GM06990 (cell line): ENCODE results near the gene AK2.
"Not testable (repeated sequence)": the region's sequence is repeated elsewhere in the genome, so short reads cannot be mapped to it uniquely, and the experiment has no call there.

Source experiments
- DNase-seq: peaks from one replicate; pipeline ENCODE4 v3.0.0-alpha.2; 2011; ENCODE audit not compliant: insufficient read length; ENCODE audit errors: extremely low read depth
- H3K27me3 ChIP-seq: replicated peaks from 2 replicates; pipeline ENCODE4 v1.6.0; 2011; ENCODE audit warnings: low read length; ENCODE audit not compliant: control insufficient read depth, insufficient read depth
- H3K36me3 ChIP-seq: 2 replicates; pipeline ENCODE4 v1.5.1; 2011; ENCODE audit warnings: low read length; ENCODE audit not compliant: control insufficient read depth, insufficient read depth
- H3K4me3 ChIP-seq: replicated peaks from 2 replicates; pipeline ENCODE4 v1.5.1; 2011; ENCODE audit warnings: low read depth, mild to moderate bottlenecking, control low read depth, low read length
- TF ChIP-seq, protein P1 (sequence below): IDR thresholded peaks from 2 replicates; pipeline ENCODE4 v1.5.1; 2011; ENCODE audit warnings: low read length, control low read depth, mild to moderate bottlenecking, inconsistent platforms; ENCODE audit not compliant: insufficient read depth, poor library complexity, severe bottlenecking

The AK2 gene

DNA sequence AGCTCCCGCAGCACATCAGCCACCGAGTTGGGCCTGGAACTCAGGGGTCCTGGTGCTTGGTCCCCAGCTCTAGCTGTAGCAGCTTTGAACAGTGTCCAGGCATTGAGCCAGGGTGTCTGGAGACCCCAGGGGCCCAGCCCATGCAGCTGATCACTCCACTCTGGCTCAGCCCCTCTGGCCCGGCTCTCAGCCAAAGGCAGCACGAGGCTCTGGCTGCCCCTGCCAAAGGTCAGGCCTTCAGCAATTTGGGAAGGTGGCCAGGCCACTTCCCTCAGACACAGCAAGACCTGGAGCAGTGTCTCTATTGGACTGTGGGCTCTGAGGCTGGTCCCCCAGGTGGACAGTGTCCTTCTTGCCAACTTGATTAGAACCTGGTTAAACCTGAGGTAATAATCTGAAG lies 37.7 kb downstream of the AK2 start:
- Histone ChIP-seq H3K27me3 (no peaks in the 10 kb centered on the region), H3K4me3 (no peak overlapping the region), H3K36me3 (no peaks in the 10 kb centered on the region; the same call in 1 of the 2 replicates)
- DNase-seq = no peak
- TF ChIP-seq, protein P1, sequence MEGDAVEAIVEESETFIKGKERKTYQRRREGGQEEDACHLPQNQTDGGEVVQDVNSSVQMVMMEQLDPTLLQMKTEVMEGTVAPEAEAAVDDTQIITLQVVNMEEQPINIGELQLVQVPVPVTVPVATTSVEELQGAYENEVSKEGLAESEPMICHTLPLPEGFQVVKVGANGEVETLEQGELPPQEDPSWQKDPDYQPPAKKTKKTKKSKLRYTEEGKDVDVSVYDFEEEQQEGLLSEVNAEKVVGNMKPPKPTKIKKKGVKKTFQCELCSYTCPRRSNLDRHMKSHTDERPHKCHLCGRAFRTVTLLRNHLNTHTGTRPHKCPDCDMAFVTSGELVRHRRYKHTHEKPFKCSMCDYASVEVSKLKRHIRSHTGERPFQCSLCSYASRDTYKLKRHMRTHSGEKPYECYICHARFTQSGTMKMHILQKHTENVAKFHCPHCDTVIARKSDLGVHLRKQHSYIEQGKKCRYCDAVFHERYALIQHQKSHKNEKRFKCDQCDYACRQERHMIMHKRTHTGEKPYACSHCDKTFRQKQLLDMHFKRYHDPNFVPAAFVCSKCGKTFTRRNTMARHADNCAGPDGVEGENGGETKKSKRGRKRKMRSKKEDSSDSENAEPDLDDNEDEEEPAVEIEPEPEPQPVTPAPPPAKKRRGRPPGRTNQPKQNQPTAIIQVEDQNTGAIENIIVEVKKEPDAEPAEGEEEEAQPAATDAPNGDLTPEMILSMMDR = no peak

DNA sequence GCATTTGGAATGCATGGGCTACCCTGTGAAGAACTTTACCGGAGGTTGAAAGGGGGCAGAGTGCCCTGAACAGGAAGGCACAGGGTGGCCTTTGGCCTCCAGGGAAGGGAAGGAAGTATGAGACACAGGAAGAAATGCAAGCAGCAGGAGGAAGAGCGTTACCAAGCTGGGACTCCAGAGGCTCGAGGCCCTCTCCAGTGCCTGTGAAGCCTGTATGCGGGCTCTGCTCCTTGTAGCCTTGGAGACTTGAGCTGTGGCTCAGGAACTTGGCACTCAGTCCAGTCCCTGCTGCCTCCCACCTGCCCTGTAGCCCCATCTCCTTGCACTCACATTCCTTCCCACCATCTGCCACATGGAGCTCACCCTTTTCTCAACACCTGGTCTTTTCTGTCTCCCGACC lies 38.6 kb downstream of the AK2 start:
- TF ChIP-seq, protein P1 = no peak
- Histone ChIP-seq H3K4me3 (no peak overlapping the region), H3K36me3 (no peaks in the 10 kb centered on the region; the same call in 1 of the 2 replicates), H3K27me3 (no peaks in the 10 kb centered on the region)
- DNase-seq = no peak

DNA sequence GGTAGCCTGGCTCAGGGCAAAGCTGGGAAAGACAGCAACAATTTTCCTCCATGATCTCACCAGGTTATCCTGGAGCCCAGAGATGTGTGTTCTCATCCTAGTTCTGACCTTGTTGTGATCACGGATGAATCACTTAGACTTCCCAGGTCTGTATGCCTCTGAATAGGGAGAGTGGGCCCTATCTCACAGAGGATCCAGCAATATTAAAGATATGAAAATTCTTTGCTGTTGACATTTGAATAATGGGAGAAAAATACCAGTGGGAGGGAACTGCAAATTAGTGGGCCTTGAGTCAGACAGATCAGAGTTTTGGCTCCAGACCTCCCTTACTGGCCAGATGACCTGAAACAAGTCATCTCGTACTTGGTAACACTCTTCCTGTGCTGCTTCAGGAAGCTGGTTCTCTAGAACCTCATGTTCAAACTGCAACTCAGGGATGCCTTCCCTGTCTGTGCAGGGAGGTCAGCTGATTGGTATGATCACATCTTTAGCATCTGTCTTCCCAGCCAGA lies 39.2 kb downstream of the AK2 start:
- TF ChIP-seq, protein P1 = no peak
- no peaks in the 10 kb centered on the region for H3K27me3 ChIP-seq
- no peak for DNase-seq
- no peaks in the 10 kb centered on the region; the same call in 1 of the 2 replicates for H3K36me3 ChIP-seq
- H3K4me3 ChIP-seq = no peak overlapping the region

DNA sequence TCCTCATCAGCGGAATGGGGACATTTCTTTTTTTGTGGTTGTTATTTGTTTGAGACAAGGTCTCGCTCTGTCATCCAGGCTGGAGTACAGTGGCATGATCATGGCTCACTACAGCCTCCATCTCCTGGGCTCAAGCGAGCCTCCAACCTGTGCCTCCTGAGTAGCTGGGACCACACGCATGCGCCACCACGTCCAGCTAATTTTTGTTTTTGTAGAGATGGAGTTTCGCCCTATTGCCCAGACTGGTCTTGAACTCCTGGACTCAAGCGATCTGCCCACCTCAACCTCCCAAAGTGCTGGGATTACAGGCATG lies 43.4 kb downstream of the AK2 start:
- H3K27me3 ChIP-seq, H3K36me3 ChIP-seq, H3K4me3 ChIP-seq, DNase-seq: not testable (repeated sequence)

DNA sequence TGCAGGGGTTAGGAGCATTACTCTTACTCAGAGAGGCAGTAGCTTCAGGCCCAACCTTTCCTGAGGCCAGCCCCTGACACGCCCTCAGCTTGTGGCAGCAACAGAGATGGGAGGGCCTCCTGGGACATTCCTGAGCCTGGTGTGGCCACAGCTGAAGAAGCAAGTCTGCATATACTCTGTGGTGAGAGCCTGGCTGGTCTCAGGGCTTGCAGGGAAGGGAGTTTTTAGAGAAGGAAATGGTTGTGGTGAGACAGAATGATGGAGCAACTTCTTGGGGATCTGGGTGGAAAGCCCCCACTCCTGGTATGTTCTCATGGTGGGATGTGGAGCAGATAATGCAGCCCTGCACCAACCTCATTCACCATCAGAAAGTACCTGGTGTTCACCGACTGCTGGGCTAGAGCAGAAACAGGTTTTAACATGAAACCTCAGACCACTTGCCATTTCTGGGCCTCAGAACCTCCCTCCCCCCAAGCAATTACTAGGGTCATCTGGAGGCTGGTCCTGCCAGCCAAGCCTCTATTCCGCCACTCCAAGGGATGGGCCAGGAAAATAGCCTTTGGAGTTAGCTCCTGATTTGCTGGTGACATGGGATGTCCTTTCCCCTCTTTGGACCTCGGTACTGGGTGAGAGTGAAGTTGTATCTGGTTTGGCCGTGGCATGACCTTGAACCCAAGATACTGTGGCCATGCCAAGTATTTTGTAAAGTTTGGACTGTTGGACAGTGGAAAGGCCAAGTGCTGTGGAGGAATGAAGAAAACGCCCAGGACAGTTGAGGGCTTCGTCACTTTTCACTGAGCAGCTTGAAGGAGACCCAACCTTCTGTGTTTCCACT lies 44.0 kb downstream of the AK2 start:
- TF ChIP-seq, protein P1 = no peak
- Histone ChIP-seq H3K36me3 (no peaks in the 10 kb centered on the region), H3K4me3 (no peak overlapping the region; the same call in 1 of the 2 replicates), H3K27me3 (no peaks in the 10 kb centered on the region)
- peak; percentile 80 for DNase-seq

DNA sequence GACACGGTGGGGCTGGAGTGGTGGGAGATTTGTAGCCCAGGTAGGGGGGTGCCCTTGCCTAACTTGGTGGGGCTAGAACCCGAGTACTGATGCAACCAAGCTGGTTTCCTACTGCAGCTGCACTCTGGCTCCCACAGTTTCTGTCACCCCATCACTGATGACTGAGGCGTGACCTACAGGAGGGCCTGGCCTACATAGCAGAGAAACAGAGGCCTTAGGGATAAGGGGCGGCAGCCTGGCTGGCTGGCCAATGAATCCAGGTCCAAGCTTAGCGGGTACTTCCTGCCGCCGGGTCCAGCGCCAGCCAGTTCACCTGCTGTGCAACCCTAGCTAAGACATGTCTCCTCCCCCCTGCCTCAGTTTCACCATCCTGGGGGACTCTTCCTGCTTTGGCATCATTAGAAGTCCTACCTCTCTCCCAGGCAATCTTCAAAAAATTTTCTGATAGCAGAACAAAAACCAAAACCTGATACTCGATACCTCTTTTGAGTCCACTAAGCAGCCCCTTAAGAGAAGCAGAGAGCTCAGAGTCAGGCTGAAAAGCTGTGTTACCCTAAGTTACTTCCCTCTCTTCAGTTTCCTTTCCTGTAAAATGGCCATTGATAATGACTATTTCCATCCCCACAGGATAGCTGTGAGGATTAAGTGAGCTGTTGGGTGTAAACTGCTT lies 44.7 kb downstream of the AK2 start:
- peak; percentile 41 for DNase-seq
- H3K4me3 ChIP-seq = no peak overlapping the region; the same call in 1 of the 2 replicates
- peaks cover 2% of the 10 kb centered on the region; the same call in 1 of the 2 replicates for H3K36me3 ChIP-seq
- no peaks in the 10 kb centered on the region for H3K27me3 ChIP-seq
- TF ChIP-seq, protein P1 = no peak
